Measurements from ENCODE around the gene PSMB1.
A peak's percentile ranks its signal among the peaks of the same experiment; 100 is the strongest.

The PSMB1 gene

GRCh38 chr6:170552765-170553533, at the start of gene PSMB1:
Gene PSMB1 (minus strand): TSS chr6:170553307. CDS start chr6:170553242, 65 bp downstream.
- peak; percentile 51 for FAIRE-seq
- peak; percentile 78 for DNase-seq (ENCODE audit: low spot score)

DNA sequence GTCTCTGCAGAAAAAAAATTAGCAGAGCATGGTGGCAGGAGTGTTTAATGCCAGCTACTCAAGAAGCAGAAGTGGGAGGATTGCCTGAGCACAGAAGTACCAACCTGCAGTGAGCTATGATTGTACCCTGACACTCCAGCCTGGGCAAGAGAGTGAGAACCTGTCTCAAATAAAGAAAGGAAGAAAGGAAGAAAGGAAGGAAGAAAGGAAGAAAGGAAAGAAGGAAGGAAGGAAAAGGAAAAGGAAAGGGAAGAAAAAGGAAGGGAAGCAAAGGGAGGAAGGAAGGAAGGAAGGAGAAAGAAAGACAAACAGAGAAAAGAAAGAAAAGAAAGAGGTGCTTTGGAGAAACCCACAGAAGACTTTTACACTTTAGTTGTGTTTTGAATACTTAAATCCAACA, 44.2 kb upstream of the PSMB1 start:
- FAIRE-seq: no peak
- DNase-seq (ENCODE audit: low spot score): no peak

DNA sequence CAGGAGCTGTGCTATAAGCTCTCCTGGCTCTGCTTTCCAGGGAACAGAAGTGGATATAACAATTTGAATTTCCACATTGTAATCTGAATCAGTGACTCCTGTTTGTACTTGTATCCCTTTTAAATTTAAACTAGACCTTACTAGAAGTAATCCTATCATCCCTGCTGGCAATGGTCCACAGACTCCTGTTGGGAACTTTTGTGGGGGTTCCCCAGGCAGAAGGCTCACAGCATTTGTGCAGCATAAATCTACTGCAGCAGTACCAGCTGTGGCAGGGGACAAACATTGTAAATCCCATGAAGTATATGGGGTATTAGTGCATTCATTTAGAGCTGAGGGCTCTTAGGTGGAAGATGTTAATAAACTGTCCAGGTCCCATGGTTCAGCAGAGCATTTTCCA, 43.3 kb upstream of the PSMB1 start:
- DNase-seq (ENCODE audit: low spot score) (no peak), FAIRE-seq (no peak)

DNA sequence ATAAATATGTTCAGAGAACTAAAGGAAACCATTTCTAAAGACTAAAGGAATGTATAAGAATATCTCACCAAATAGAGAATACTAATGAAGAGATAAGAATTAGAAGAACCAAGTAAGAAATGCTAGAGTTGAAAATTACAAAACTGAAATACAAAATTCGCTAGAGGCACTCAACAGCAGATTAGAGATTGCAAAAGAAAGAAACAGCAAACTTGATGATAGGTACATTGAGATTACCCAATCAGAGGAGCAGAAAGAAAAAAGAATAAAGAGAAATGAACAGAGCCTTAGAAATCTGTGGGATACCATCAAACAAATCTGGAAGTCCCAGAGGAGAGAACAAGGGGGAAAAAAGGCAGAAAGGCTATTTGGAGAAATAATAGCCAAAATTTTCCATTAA, 37.6 kb upstream of the PSMB1 start:
- FAIRE-seq (no peak), DNase-seq (ENCODE audit: low spot score) (no peak)

- no peak for DNase-seq (ENCODE audit: low spot score)
- no peak for FAIRE-seq
Measured at GRCh38 chr6:170584954-170585498, 31.9 kb upstream of the PSMB1 start.

DNA sequence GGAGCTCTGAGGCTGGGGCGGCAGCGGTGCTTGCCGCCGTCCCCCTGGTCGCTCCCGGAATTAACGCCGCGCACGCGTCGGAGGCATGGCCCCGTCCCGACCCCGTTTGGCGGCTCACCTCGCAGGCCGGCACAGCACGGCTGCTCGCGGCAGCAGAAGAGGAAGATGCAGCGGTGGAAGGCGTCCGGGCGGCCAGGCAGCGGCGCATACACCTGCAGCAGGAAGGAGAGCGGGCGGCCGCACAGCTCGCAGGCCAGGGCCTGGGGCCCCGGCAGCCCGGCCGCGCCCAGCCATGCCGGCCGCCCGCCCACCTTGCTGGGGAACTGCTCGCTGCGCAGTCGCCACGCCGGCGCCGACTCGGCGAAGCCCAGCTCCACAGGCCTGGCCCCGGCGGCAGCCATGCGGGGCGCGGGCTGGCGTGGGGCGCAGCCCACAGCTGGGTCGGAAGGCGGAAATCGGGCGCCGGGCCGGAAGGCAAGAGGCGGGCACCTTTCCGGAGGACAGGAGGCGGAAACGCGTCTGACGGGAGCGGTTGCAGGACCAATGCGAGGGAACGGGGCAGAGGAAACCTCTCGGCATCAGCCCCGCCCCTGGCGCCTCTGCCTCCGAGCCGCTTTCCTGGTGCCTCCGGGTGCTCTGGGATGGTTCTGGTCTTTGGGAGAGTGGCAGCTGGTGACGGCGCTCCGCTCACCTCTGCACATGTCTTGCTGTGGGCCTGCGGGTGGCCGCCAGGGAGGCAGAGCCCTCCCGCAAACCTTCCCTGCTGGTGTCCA, 31.3 kb upstream of the PSMB1 start, which contains the start of gene PDCD2:
Gene PDCD2, minus strand, starts transcription at position 457 of the 773 bp plus-strand sequence. Its CDS starts 56 bp downstream, at position 401.
- no peak for FAIRE-seq
- peak; percentile 77 for DNase-seq (ENCODE audit: low spot score)

DNA sequence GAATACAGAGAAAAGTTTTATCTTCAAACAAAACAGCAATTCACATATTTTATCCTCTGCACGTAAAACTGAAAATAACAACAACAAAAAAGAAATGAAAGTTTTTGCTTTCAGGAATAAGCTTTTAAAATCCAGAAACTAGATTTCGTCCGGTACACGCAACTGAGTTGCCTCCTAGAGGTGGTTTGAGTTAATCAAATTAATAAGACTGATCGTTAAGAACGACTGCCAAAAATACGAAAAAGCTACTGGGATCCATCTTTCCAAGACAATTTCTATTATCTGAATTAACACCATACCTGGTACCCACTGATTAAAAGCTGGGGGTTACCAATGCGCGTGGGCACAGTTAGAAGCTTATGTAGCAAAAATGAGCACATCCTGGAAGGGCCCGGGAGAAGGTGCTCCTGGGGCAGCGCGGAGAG, 30.7 kb upstream of the PSMB1 start:
- FAIRE-seq (no peak), DNase-seq (ENCODE audit: low spot score) (no peak)

- FAIRE-seq (no peak), DNase-seq (ENCODE audit: low spot score) (no peak)
Measured at GRCh38 chr6:170578909-170579308, 25.8 kb upstream of the PSMB1 start.

- no peak for DNase-seq (ENCODE audit: low spot score)
Measured at GRCh38 chr6:170575250-170575649, 22.1 kb upstream of the PSMB1 start.

GRCh38 chr6:170572704-170573466, 19.8 kb upstream of the PSMB1 start:
- DNase-seq (ENCODE audit: low spot score) (no peak), FAIRE-seq (no peak)

More at GRCh38 chr6:170575250-170575649, 22.1 kb upstream of the PSMB1 start:
- FAIRE-seq: no peak

GRCh38 chr6:170564936-170565530, 11.9 kb upstream of the PSMB1 start:
- DNase-seq (ENCODE audit: low spot score): no peak
- FAIRE-seq: no peak

DNA sequence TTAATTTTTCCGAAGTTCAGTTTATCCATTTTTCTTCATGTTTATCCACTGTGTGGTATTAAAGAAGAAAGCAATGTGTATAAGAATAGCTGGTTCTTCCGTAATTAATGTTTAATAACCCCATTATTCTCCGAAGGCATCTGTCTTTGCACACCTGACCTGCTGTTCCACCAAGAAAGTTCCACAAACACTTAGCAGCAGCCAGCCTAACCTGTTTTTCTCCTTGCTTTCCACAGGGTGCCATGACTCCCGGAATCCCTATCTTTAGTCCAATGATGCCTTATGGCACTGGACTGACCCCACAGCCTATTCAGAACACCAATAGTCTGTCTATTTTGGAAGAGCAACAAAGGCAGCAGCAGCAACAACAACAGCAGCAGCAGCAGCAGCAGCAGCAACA, 8.4 kb upstream of the PSMB1 start:
- no peak for FAIRE-seq

GRCh38 chr6:170555305-170555704, 2.2 kb upstream of the PSMB1 start:
- FAIRE-seq: no peak
- DNase-seq (ENCODE audit: low spot score): no peak

More for the DNA sequence above, 8.4 kb upstream of the PSMB1 start:
- no peak for DNase-seq (ENCODE audit: low spot score)

DNA sequence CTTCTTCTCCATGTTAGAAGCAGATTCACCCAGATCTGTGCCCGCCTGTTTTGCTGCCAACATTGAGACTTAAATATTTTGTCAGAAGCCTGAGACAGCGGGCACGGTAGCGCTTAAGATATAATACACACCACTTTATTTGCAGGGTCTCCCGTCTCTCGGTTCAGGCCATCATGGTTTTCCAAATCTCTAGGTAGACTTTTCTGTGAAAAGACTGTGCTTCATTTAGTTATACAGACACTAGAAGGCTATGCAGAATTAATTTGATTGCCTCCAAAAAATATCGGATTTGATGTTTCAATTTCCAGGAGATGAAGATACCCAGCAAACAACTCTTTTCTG, 1.7 kb upstream of the PSMB1 start:
- FAIRE-seq: no peak
- DNase-seq (ENCODE audit: low spot score): no peak

DNA sequence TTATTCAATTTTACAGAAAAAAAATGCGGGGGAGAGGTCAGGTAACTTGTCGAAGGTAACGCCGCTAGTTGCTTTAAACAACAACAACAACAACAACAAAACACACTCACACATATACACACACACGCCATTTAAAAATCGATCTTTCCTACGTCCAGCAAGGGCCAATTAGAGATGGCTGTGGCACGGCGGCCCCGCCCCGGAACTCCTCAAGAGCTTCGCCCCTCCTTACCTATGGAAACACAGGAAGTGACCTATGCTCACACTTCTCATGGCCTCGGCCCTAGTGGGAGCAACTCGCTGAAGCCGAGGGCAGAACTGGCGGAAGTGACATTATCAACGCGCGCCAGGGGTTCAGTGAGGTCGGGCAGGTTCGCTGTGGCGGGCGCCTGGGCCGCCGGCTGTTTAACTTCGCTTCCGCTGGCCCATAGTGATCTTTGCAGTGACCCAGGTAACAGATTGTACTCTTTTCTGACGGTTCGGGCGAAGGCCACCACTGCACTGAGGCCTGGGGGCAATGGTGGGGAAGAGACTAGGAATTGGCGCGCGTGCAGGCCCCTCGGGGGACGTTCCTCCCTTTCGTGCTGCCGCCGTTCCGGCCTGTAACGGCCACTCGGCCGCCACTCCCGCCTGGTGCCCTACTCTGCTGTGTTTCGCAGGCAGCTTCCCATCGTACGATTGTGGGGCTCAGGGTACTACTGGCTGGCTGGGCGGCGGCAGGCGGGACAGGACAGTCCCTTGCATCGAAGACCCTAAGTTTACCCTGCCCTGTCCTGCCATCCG, 1.1 kb upstream of the PSMB1 start, which contains the start of gene TBP:
Gene TBP, plus strand, starts transcription at position 357 of the 783 bp plus-strand sequence. CDS start 2,661 bp downstream, outside the sequence.
- DNase-seq (ENCODE audit: low spot score): peak; percentile 93
- FAIRE-seq: peak; percentile 86

DNA sequence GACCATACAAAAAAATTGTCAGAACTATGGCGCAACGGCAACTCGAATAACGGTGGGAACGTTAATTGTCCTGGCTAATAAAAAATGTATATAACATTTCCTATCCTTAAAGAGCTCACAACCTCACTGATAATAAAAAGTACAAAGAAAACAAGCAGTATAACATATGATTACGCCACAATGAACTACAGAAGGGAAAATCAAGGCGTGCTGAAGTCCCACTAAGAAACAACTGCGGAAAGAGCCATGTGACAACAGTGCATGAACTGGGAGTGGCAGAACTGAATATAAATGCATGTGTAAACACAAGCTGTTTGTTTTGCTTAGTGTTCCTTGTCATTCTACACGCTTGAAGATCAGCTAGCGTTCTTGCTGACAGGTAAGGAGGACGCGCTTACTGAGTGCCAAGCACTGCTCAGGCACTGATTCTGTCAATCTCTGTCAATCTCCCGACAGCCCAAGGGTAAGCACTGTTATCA, 466 bp upstream of the PSMB1 start:
- DNase-seq (ENCODE audit: low spot score) (no peak), FAIRE-seq (no peak)

- DNase-seq (ENCODE audit: low spot score) (no peak), FAIRE-seq (no peak)
Measured at GRCh38 chr6:170545405-170545804, 7.7 kb downstream of the PSMB1 start.

GRCh38 chr6:170542031-170542719, 10.9 kb downstream of the PSMB1 start:
- FAIRE-seq (no peak), DNase-seq (ENCODE audit: low spot score) (no peak)

DNA sequence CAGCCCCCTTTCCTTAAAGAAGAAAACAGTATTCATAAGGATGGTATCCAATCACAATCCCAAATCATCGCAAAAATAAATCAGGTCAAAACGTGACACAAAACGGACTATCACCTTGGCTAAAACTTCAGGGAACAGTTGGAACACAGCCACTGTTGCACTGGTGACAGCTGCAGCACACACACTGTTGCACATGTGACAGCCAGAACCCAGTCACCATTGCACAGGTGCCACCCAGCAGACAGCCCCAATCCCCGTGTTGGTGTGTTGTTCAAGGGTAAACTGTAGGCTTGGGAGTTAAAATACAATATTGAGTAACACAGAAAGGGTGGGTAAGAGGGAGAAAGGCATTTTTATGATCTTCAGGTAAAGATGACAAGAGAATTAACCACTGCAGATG, 15.8 kb downstream of the PSMB1 start:
- DNase-seq (ENCODE audit: low spot score) (no peak), FAIRE-seq (no peak)
